Measurements from ENCODE around the gene ARHGAP40. TPM values are rescaled to one million over a fixed set of nuclear protein-coding genes. Genes with fewer than 3 reads are reported as not detected.

The ARHGAP40 gene
- total and polyA plus RNA-seq, 2 of the 8 experiments (the other 6 are each of a cell fraction or from before 2014, with no cell fraction given): 0.74 to 1.4 TPM

- no peak for TF ChIP-seq FOSL1 (IDR thresholded peaks at IDR 0.05; ENCODE audit: insufficient read depth, low read depth, low read length)
- no peak for TF ChIP-seq JUND (IDR thresholded peaks at IDR 0.05; ENCODE audit: low read length)
- no peak for TF ChIP-seq E2F6 (IDR thresholded peaks at IDR 0.05)
- TF ChIP-seq GTF2F1 (IDR thresholded peaks at IDR 0.05; ENCODE audit: borderline replicate concordance, low read depth, low read length): no peak
Measured at GRCh38 chr20:38586181-38586525, 15.5 kb upstream of the ARHGAP40 start (continued).

Measured in H1 (cell line).